Testis (tissue), 3 donors: ENCODE results near the gene CHPF. TPM values are rescaled to one million over a fixed set of nuclear protein-coding genes. Genes with fewer than 3 reads are reported as not detected.

Experiments used
- DNase-seq: peaks from one replicate; pipeline ENCODE4 v3.0.0-alpha.2; 2019
- H3K27ac ChIP-seq, 2 donors: fragments of 200-600 bp; sonication (generic); one replicate each; pipeline ENCODE4 v1.5.1; 2019
- H3K27me3 ChIP-seq: fragments of 200-600 bp; sonication (generic); one replicate; pipeline ENCODE4 v1.5.1; 2019
- H3K36me3 ChIP-seq: fragments of 200-600 bp; sonication (generic); one replicate; pipeline ENCODE4 v1.5.1; 2017; ENCODE audit warnings: low read depth; ENCODE audit errors: missing control alignments
- H3K4me1 ChIP-seq: fragments of 200-600 bp; sonication (generic); one replicate; pipeline ENCODE4 v1.5.1; 2019
- H3K4me3 ChIP-seq, 2 donors: fragments of 200-600 bp; sonication (generic); one replicate each; pipeline ENCODE4 v1.5.1; 2017 to 2019
- H3K9me3 ChIP-seq: fragments of 200-600 bp; sonication (generic); one replicate; pipeline ENCODE4 v1.5.1; 2017
- CTCF ChIP-seq, 3 experiments: fragments of 450-650 bp in 2 of 3; fragments of 200-600 bp in 1 of 3; sonication (generic) in 1 of 3; IDR thresholded peaks; one replicate each; pipeline ENCODE4 v1.5.1; 2016 to 2019; ENCODE audit warnings: antibody characterized with exemption in 3 of 3, mild to moderate bottlenecking in 2 of 3, moderate library complexity in 1 of 3
- POLR2A ChIP-seq: fragments of 450-650 bp; IDR thresholded peaks from one replicate; pipeline ENCODE4 v1.6.1; 2017; ENCODE audit warnings: antibody characterized with exemption, mild to moderate bottlenecking, moderate library complexity
- WGBS, 2 donors: methylation state at CpG; one replicate each; pipeline ENCODE4 v1.1.5; 2018; 5-methylcytosine and 5-hydroxymethylcytosine counted together
- intact Hi-C: fragments of 100-400 bp; cut with DNase I; formaldehyde crosslinking; loops from one replicate; pipeline ENCODE4 v1.15.1; 2023; ENCODE audit warnings: low total_unique reads
- polyA plus RNA-seq: library from polyadenylated mRNA; stranded (reverse); fragments of 350-450 nt; fragmentation: Illumina TruSeq; extraction: RNeasy Lipid Tissue Mini Kit (QIAGEN cat#74804); gene quantifications from one replicate; pipeline ENCODE4 v1.2.3, GENCODE V29; 2014; ENCODE audit warnings: low read depth, low replicate concordance; ENCODE audit not compliant: insufficient read depth
- total RNA-seq, 2 donors: library from RNA; depleted of rRNA; stranded (reverse); fragments of >200 nt; gene quantifications; one replicate each; pipeline ENCODE4 v1.2.3, GENCODE V29; 2016

CHPF gene
- total and polyA plus RNA-seq, 3 donors from 2014 or later = 194 to 992 (median 796) TPM

- no peak overlapping the region for H3K27ac ChIP-seq
- no peaks in the 10 kb centered on the region for H3K27me3 ChIP-seq
- H3K4me3 ChIP-seq = peak overlapping the region; percentile 34 to 37
- no peak for TF ChIP-seq CTCF (IDR thresholded peaks at IDR 0.05)
- TF ChIP-seq POLR2A = no peak
- WGBS, 2 donors = 20 to 30% methylated on average over 24 of the region's 24 CpGs
- DNase-seq = no peak
- peaks cover 11% of the 10 kb centered on the region for H3K4me1 ChIP-seq
- no peaks in the 10 kb centered on the region for H3K9me3 ChIP-seq
- H3K36me3 ChIP-seq = no peaks in the 10 kb centered on the region
- intact Hi-C loops = loop anchor here (10.0 kb wide), 1 partner anchor 48 kb away; no protein-coding TSS in a partner anchor
These were observed 20.5 kb downstream of the CHPF start for GRCh38 chr2:219523031-219523671.

- Histone ChIP-seq H3K27me3 (no peaks in the 10 kb centered on the region), H3K9me3 (no peaks in the 10 kb centered on the region), H3K36me3 (no peaks in the 10 kb centered on the region), H3K27ac (no peak overlapping the region), H3K4me1 (peaks cover 11% of the 10 kb centered on the region), H3K4me3 (peak overlapping the region; percentile 34 to 37)
- 8 to 10% methylated on average over 23 to 69 of the region's 70 CpGs for WGBS, 2 donors
- TF ChIP-seq CTCF (IDR thresholded peaks at IDR 0.05) (no peak), POLR2A (no peak)
- intact Hi-C loops = loop anchor here (10.0 kb wide), 1 partner anchor 48 kb away; no protein-coding TSS in a partner anchor
- peak; percentile 59 for DNase-seq
These were observed 21.2 kb downstream of the CHPF start for GRCh38 chr2:219522111-219523030.

GRCh38 chr2:219521066-219521880 is 22.3 kb downstream of the CHPF start:
- peak; percentile 71 for DNase-seq
- H3K27me3 ChIP-seq = no peaks in the 10 kb centered on the region
- H3K9me3 ChIP-seq = no peaks in the 10 kb centered on the region
- no peak overlapping the region for H3K27ac ChIP-seq
- intact Hi-C loops = loop anchor here (10.0 kb wide), 1 partner anchor 46 kb away; no protein-coding TSS in a partner anchor
- TF ChIP-seq POLR2A (no peak), CTCF (IDR thresholded peaks at IDR 0.05) (peak; percentile 49 to 61 (median 57))
- H3K4me1 ChIP-seq = peaks cover 11% of the 10 kb centered on the region
- 26 to 35% methylated on average over 13 to 14 of the region's 14 CpGs for WGBS, 2 donors
- no peak overlapping the region for H3K4me3 ChIP-seq
- no peaks in the 10 kb centered on the region for H3K36me3 ChIP-seq

GRCh38 chr2:219520079-219520478 is 23.5 kb downstream of the CHPF start:
- 78 to 79% methylated on average over 8 of the region's 8 CpGs for WGBS, 2 donors
- intact Hi-C loops = loop anchor here (10.0 kb wide), 1 partner anchor 45 kb away; no protein-coding TSS in a partner anchor
- Histone ChIP-seq H3K4me3 (no peak overlapping the region), H3K27ac (no peak overlapping the region), H3K36me3 (no peaks in the 10 kb centered on the region), H3K9me3 (no peaks in the 10 kb centered on the region), H3K4me1 (peaks cover 11% of the 10 kb centered on the region), H3K27me3 (no peaks in the 10 kb centered on the region)
- DNase-seq = no peak
- no peak for TF ChIP-seq POLR2A
